WTC11 (cell line): ENCODE measurements around the gene WFDC1.

Experiments
- ELF4 ChIP-seq: sonication (generic); formaldehyde crosslinking; IDR thresholded peaks from 2 replicates; pipeline ENCODE4 v1.8.1; 2022; ENCODE audit warnings: low read depth, mild to moderate bottlenecking, moderate library complexity, missing genetic modification reagents
- ESRRA ChIP-seq: sonication (generic); formaldehyde crosslinking; IDR thresholded peaks from 2 replicates; pipeline ENCODE4 v1.8.1; 2022; ENCODE audit warnings: mild to moderate bottlenecking, missing genetic modification reagents, borderline replicate concordance
- MXD4 ChIP-seq: fragments of 250-450 bp; sonication (Bioruptor Pico); IDR thresholded peaks from 2 replicates; pipeline ENCODE4 v1.8.0; 2021; ENCODE audit warnings: mild to moderate bottlenecking, moderate library complexity, borderline replicate concordance
- TCF7 ChIP-seq: sonication (generic); formaldehyde crosslinking; IDR thresholded peaks from 2 replicates; pipeline ENCODE4 v1.8.0; 2022; ENCODE audit warnings: mild to moderate bottlenecking, low read depth, missing genetic modification reagents, moderate library complexity
- ZNF121 ChIP-seq: sonication (generic); formaldehyde crosslinking; IDR thresholded peaks from 2 replicates; pipeline ENCODE4 v1.8.0; 2023; ENCODE audit warnings: missing genetic modification reagents
- ZNF317 ChIP-seq: sonication (generic); formaldehyde crosslinking; IDR thresholded peaks from 2 replicates; pipeline ENCODE4 v1.8.1; 2023; ENCODE audit warnings: low read depth, mild to moderate bottlenecking, moderate library complexity, missing genetic modification reagents, borderline replicate concordance
- TF ChIP-seq, protein P1 (sequence below): fragments of 200-600 bp; IDR thresholded peaks from 2 replicates; pipeline ENCODE4 v1.8.0; 2022; ENCODE audit warnings: antibody characterized with exemption
- TF ChIP-seq, protein P2 (sequence below): sonication (generic); formaldehyde crosslinking; IDR thresholded peaks from 2 replicates; pipeline ENCODE4 v1.8.1; 2023; ENCODE audit warnings: mild to moderate bottlenecking, missing genetic modification reagents, moderate library complexity
- TF ChIP-seq, protein P3 (sequence below): sonication (generic); formaldehyde crosslinking; IDR thresholded peaks from 2 replicates; pipeline ENCODE4 v1.8.0; 2022; ENCODE audit warnings: mild to moderate bottlenecking, missing genetic modification reagents
- TF ChIP-seq, protein P4 (sequence below): sonication (generic); formaldehyde crosslinking; IDR thresholded peaks from 2 replicates; pipeline ENCODE4 v1.8.0; 2022; ENCODE audit warnings: mild to moderate bottlenecking, missing genetic modification reagents
- TF ChIP-seq, protein P5 (sequence below): sonication (generic); formaldehyde crosslinking; IDR thresholded peaks from 2 replicates; pipeline ENCODE4 v1.8.0; 2022; ENCODE audit warnings: mild to moderate bottlenecking, missing genetic modification reagents
- TF ChIP-seq, protein P6 (sequence below): sonication (generic); formaldehyde crosslinking; IDR thresholded peaks from 2 replicates; pipeline ENCODE4 v1.8.1; 2023; ENCODE audit warnings: mild to moderate bottlenecking, missing genetic modification reagents
- TF ChIP-seq, protein P7 (sequence below): fragments of 250-450 bp; sonication (Bioruptor Pico); IDR thresholded peaks from 2 replicates; pipeline ENCODE4 v1.9.0; 2021; ENCODE audit warnings: mild to moderate bottlenecking, borderline replicate concordance

DNA sequence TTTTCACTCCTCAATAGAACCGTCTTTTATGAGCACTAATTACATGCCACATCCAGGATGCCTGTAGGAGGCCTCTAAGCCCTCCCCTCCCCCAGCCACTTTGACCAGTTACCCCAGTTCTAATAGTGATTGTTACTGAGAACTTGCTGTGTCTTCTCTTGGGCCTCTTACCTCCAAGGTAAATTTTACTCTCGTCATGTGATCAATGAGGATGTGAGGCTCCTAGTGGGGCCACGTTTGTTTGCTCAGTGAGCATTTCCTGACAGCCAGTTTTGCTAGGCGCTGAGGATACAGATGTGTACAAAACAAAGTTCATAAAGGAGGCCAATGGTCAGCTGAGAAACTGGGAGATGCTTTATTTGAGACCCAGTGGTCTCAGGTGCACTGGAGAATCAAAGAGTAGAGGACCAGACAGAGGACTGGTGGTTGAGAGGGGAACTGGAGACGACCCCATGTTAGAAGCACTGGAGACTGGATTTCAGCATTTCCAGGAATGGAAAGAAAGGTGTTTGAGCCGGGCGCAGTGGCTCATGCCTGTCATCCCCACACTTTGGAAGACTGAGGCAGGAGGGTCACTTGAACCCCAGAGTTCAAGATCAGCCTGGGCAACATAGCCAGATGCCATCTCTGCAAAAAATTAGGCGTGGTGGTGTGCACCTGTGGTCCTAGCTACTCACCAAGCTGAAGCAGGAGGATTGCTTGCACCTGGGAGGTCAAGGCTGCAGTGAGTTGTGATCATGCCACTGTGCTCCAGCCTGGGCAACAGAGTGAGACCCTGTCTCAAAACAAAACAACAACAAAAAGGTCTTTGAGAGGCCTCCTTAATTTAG, 76.3 kb downstream of the WFDC1 start:
- TF ChIP-seq, protein P1, sequence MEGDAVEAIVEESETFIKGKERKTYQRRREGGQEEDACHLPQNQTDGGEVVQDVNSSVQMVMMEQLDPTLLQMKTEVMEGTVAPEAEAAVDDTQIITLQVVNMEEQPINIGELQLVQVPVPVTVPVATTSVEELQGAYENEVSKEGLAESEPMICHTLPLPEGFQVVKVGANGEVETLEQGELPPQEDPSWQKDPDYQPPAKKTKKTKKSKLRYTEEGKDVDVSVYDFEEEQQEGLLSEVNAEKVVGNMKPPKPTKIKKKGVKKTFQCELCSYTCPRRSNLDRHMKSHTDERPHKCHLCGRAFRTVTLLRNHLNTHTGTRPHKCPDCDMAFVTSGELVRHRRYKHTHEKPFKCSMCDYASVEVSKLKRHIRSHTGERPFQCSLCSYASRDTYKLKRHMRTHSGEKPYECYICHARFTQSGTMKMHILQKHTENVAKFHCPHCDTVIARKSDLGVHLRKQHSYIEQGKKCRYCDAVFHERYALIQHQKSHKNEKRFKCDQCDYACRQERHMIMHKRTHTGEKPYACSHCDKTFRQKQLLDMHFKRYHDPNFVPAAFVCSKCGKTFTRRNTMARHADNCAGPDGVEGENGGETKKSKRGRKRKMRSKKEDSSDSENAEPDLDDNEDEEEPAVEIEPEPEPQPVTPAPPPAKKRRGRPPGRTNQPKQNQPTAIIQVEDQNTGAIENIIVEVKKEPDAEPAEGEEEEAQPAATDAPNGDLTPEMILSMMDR, result no peak
- TF ChIP-seq, protein P2, sequence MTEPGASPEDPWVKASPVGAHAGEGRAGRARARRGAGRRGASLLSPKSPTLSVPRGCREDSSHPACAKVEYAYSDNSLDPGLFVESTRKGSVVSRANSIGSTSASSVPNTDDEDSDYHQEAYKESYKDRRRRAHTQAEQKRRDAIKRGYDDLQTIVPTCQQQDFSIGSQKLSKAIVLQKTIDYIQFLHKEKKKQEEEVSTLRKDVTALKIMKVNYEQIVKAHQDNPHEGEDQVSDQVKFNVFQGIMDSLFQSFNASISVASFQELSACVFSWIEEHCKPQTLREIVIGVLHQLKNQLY (CRISPR knock-in tag), result no peak
- TF ChIP-seq ZNF121 (CRISPR knock-in tag), result peak; percentile 93
- TF ChIP-seq, protein P3, sequence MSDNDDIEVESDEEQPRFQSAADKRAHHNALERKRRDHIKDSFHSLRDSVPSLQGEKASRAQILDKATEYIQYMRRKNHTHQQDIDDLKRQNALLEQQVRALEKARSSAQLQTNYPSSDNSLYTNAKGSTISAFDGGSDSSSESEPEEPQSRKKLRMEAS (CRISPR knock-in tag), result no peak
- no peak for TF ChIP-seq ESRRA (CRISPR knock-in tag)
- TF ChIP-seq MXD4, result no peak
- TF ChIP-seq, protein P4, sequence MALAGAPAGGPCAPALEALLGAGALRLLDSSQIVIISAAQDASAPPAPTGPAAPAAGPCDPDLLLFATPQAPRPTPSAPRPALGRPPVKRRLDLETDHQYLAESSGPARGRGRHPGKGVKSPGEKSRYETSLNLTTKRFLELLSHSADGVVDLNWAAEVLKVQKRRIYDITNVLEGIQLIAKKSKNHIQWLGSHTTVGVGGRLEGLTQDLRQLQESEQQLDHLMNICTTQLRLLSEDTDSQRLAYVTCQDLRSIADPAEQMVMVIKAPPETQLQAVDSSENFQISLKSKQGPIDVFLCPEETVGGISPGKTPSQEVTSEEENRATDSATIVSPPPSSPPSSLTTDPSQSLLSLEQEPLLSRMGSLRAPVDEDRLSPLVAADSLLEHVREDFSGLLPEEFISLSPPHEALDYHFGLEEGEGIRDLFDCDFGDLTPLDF (CRISPR knock-in tag), result no peak
- TF ChIP-seq, protein P5, sequence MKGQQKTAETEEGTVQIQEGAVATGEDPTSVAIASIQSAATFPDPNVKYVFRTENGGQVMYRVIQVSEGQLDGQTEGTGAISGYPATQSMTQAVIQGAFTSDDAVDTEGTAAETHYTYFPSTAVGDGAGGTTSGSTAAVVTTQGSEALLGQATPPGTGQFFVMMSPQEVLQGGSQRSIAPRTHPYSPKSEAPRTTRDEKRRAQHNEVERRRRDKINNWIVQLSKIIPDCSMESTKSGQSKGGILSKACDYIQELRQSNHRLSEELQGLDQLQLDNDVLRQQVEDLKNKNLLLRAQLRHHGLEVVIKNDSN (CRISPR knock-in tag), result no peak
- TF ChIP-seq TCF7 (CRISPR knock-in tag), result no peak
- TF ChIP-seq, protein P6, sequence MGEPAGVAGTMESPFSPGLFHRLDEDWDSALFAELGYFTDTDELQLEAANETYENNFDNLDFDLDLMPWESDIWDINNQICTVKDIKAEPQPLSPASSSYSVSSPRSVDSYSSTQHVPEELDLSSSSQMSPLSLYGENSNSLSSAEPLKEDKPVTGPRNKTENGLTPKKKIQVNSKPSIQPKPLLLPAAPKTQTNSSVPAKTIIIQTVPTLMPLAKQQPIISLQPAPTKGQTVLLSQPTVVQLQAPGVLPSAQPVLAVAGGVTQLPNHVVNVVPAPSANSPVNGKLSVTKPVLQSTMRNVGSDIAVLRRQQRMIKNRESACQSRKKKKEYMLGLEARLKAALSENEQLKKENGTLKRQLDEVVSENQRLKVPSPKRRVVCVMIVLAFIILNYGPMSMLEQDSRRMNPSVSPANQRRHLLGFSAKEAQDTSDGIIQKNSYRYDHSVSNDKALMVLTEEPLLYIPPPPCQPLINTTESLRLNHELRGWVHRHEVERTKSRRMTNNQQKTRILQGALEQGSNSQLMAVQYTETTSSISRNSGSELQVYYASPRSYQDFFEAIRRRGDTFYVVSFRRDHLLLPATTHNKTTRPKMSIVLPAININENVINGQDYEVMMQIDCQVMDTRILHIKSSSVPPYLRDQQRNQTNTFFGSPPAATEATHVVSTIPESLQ, result no peak
- no peak for TF ChIP-seq ZNF317
- TF ChIP-seq, protein P7, sequence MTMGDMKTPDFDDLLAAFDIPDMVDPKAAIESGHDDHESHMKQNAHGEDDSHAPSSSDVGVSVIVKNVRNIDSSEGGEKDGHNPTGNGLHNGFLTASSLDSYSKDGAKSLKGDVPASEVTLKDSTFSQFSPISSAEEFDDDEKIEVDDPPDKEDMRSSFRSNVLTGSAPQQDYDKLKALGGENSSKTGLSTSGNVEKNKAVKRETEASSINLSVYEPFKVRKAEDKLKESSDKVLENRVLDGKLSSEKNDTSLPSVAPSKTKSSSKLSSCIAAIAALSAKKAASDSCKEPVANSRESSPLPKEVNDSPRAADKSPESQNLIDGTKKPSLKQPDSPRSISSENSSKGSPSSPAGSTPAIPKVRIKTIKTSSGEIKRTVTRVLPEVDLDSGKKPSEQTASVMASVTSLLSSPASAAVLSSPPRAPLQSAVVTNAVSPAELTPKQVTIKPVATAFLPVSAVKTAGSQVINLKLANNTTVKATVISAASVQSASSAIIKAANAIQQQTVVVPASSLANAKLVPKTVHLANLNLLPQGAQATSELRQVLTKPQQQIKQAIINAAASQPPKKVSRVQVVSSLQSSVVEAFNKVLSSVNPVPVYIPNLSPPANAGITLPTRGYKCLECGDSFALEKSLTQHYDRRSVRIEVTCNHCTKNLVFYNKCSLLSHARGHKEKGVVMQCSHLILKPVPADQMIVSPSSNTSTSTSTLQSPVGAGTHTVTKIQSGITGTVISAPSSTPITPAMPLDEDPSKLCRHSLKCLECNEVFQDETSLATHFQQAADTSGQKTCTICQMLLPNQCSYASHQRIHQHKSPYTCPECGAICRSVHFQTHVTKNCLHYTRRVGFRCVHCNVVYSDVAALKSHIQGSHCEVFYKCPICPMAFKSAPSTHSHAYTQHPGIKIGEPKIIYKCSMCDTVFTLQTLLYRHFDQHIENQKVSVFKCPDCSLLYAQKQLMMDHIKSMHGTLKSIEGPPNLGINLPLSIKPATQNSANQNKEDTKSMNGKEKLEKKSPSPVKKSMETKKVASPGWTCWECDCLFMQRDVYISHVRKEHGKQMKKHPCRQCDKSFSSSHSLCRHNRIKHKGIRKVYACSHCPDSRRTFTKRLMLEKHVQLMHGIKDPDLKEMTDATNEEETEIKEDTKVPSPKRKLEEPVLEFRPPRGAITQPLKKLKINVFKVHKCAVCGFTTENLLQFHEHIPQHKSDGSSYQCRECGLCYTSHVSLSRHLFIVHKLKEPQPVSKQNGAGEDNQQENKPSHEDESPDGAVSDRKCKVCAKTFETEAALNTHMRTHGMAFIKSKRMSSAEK, result no peak
- no peak for TF ChIP-seq ELF4 (CRISPR knock-in tag)
